Cardiac muscle cell (in vitro differentiated cells and primary cell): Measurements from ENCODE around the gene RALA. TPM values are rescaled to one million over a fixed set of nuclear protein-coding genes. Genes with fewer than 3 reads are reported as not detected.

ENCODE experiments used
- DNase-seq, 2 donors: peaks; one replicate each; pipeline versions ENCODE4 v3.0.0 to v3.0.0-alpha.2; 2010 to 2017; ENCODE audit warnings: low read depth in 1 of 2, low spot score in 1 of 2
- H3K27ac ChIP-seq: fragments of 200-600 bp; sonication (generic); 2 replicates; pipeline ENCODE4 v1.5.1; 2016
- H3K27me3 ChIP-seq: fragments of 200-600 bp; sonication (generic); 2 replicates; pipeline ENCODE4 v1.6.0; 2016; ENCODE audit warnings: control low read depth
- H3K36me3 ChIP-seq: fragments of 200-600 bp; sonication (generic); 2 replicates; pipeline ENCODE4 v1.5.1; 2016; ENCODE audit warnings: control low read depth
- H3K4me1 ChIP-seq: fragments of 200-600 bp; sonication (generic); 2 replicates; pipeline ENCODE4 v1.8.1; 2017; ENCODE audit warnings: low read depth, mild to moderate bottlenecking, mixed run types
- H3K4me3 ChIP-seq: fragments of 200-600 bp; sonication (generic); 2 replicates; pipeline ENCODE4 v1.5.1; 2016; ENCODE audit warnings: mild to moderate bottlenecking
- H3K9me3 ChIP-seq: fragments of 200-600 bp; sonication (generic); 2 replicates; pipeline ENCODE4 v1.5.1; 2017; ENCODE audit warnings: low read depth, mild to moderate bottlenecking, control low read depth
- CTCF ChIP-seq: IDR thresholded peaks from 2 replicates; pipeline ENCODE4 v1.5.1; 2012; ENCODE audit warnings: low read depth, mild to moderate bottlenecking, low read length
- polyA plus RNA-seq: library from polyadenylated mRNA; unstranded; fragments of >200 nt; fragmentation: Nextera tagmentation; extraction: Ambion mirVana; gene quantifications from 2 replicates; pipeline ENCODE4 v1.2.1, GENCODE V29; 2016
- total RNA-seq: library from RNA; depleted of rRNA; stranded (reverse); fragments of >200 nt; gene quantifications from 2 replicates; pipeline ENCODE4 v1.2.3, GENCODE V29; 2016

Gene RALA
- total and polyA plus RNA-seq, 2 experiments from 2014 or later: 7.3 to 44.4 TPM

- peaks cover 7% of the 10 kb centered on the region for H3K36me3 ChIP-seq
- no peak overlapping the region for H3K4me3 ChIP-seq
- H3K27ac ChIP-seq: no peak overlapping the region
- no peaks in the 10 kb centered on the region for H3K9me3 ChIP-seq
- no peak for DNase-seq
- H3K4me1 ChIP-seq: no peaks in the 10 kb centered on the region
- H3K27me3 ChIP-seq: no peaks in the 10 kb centered on the region
- TF ChIP-seq CTCF: no peak
These were observed 85.7 kb downstream of the RALA start for GRCh38 chr7:39709029-39709428.

- peak; percentile 47 to 95 for DNase-seq
- no peak for TF ChIP-seq CTCF
- H3K4me3 ChIP-seq: no peak overlapping the region
- H3K27me3 ChIP-seq: no peaks in the 10 kb centered on the region
- peaks cover 7% of the 10 kb centered on the region for H3K36me3 ChIP-seq
- no peaks in the 10 kb centered on the region for H3K9me3 ChIP-seq
- peak overlapping the region; percentile 32 for H3K27ac ChIP-seq
- no peaks in the 10 kb centered on the region for H3K4me1 ChIP-seq
These were observed 86.5 kb downstream of the RALA start for GRCh38 chr7:39709768-39710311.

- H3K36me3 ChIP-seq: no peaks in the 10 kb centered on the region
- H3K27me3 ChIP-seq: no peaks in the 10 kb centered on the region
- H3K4me3 ChIP-seq: no peak overlapping the region
- no peak for DNase-seq
- no peaks in the 10 kb centered on the region for H3K9me3 ChIP-seq
- H3K4me1 ChIP-seq: no peaks in the 10 kb centered on the region
- no peak for TF ChIP-seq CTCF
- no peak overlapping the region for H3K27ac ChIP-seq
These were observed 89.4 kb downstream of the RALA start for GRCh38 chr7:39712751-39713150.

GRCh38 chr7:39714447-39715091 is 91.2 kb downstream of the RALA start:
- H3K4me3 ChIP-seq: no peak overlapping the region
- no peak overlapping the region for H3K27ac ChIP-seq
- no peaks in the 10 kb centered on the region for H3K4me1 ChIP-seq
- H3K36me3 ChIP-seq: no peaks in the 10 kb centered on the region
- H3K27me3 ChIP-seq: no peaks in the 10 kb centered on the region
- DNase-seq: no peak
- H3K9me3 ChIP-seq: no peaks in the 10 kb centered on the region
- TF ChIP-seq CTCF: no peak

GRCh38 chr7:39720586-39720985 is 97.2 kb downstream of the RALA start:
- no peaks in the 10 kb centered on the region for H3K36me3 ChIP-seq
- H3K27ac ChIP-seq: no peak overlapping the region
- no peaks in the 10 kb centered on the region for H3K9me3 ChIP-seq
- TF ChIP-seq CTCF: no peak
- H3K4me1 ChIP-seq: no peaks in the 10 kb centered on the region
- no peak for DNase-seq
- H3K4me3 ChIP-seq: no peak overlapping the region
- H3K27me3 ChIP-seq: no peaks in the 10 kb centered on the region
